ENCODE measurements around the gene MAP7.
"Not testable (repeated sequence)": the region's sequence is repeated elsewhere in the genome, so short reads cannot be mapped to it uniquely, and the experiment has no call there.

The MAP7 gene

DNA sequence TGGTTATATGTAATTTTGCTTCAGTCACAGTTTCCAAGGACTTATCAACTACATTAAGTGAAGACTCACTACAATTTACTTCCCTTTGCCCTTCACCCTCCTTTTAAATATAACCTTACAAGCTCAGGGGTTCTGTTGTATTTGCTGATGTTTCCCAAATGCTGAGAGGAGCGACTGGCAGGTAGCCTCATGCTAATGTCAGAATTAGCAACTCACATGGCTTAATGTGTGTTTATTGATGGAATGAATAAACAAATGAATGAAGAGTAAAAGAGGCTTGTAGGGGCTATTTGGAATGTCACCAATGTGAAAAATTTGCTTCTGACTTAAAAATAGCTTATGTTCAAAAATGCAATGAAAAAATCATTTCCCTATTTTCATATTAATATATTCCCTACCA is 41.4 kb upstream of the MAP7 start:
- DNase-seq (ENCODE audit: low spot score): no peak
- TF ChIP-seq, protein P1, sequence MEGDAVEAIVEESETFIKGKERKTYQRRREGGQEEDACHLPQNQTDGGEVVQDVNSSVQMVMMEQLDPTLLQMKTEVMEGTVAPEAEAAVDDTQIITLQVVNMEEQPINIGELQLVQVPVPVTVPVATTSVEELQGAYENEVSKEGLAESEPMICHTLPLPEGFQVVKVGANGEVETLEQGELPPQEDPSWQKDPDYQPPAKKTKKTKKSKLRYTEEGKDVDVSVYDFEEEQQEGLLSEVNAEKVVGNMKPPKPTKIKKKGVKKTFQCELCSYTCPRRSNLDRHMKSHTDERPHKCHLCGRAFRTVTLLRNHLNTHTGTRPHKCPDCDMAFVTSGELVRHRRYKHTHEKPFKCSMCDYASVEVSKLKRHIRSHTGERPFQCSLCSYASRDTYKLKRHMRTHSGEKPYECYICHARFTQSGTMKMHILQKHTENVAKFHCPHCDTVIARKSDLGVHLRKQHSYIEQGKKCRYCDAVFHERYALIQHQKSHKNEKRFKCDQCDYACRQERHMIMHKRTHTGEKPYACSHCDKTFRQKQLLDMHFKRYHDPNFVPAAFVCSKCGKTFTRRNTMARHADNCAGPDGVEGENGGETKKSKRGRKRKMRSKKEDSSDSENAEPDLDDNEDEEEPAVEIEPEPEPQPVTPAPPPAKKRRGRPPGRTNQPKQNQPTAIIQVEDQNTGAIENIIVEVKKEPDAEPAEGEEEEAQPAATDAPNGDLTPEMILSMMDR (IDR thresholded peaks at IDR 0.05; ENCODE audit: extremely low read depth, missing control alignments): no peak

DNA sequence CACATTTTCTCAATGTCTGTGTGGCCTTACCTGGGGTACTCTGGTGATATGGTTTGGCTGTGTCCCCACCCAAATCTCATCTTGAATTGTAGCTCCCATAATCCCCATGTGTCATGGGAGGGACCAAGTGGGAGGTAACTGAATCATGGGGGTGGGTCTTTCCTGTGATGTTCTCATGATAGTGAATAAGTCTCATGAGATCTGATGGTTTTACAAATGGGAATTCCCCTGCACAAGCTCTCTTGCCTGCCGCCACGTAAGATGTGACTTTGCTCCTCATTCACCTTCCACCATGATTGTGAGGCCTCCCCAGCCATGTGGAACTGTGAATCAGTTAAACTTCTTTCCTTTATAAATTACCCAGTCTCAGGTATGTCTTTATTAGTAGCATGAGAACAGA is 40.6 kb upstream of the MAP7 start:
- not testable (repeated sequence) for DNase-seq (ENCODE audit: low spot score)

DNA sequence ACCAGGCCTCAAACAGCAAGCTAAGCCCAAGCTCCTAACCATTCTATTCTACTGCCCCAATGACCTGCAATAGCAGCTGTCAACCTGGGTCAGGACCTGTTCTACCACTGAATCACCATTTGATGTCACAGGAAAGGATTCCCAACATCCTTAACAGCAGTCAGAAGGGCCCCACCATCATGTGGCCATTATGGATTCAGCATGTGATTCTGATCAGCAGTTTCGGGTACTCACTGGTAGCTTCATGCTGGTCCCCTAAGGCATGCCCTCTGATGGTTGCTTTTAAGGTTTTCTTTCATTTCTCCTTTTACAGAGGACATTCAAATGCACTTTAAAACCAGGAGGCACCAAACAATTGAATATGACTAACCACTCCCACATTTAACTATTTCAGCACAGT is 37.3 kb upstream of the MAP7 start:
- no peak for DNase-seq (ENCODE audit: low spot score)
- TF ChIP-seq, protein P1 (IDR thresholded peaks at IDR 0.05; ENCODE audit: extremely low read depth, missing control alignments): no peak

DNA sequence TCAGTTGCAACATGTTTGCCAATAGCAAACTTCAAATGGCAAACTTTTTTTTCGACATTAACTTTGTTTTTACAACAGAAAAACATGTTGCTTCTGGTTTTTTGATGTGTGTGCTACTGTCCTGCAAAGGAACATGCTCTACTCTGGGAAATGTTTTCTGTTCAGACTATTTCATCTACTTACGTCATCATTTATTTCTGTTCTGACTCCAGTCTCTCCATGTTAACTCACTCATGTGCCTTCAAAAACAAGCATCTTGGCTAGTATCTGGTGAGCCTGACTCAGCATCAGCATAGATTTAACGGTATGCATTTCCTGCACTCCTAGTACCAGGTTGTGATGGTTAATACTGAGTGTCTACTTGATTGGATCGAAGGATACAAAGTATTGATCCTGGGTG is 36.1 kb upstream of the MAP7 start:
- TF ChIP-seq, protein P1 (IDR thresholded peaks at IDR 0.05; ENCODE audit: extremely low read depth, missing control alignments): no peak
- DNase-seq (ENCODE audit: low spot score): no peak

DNA sequence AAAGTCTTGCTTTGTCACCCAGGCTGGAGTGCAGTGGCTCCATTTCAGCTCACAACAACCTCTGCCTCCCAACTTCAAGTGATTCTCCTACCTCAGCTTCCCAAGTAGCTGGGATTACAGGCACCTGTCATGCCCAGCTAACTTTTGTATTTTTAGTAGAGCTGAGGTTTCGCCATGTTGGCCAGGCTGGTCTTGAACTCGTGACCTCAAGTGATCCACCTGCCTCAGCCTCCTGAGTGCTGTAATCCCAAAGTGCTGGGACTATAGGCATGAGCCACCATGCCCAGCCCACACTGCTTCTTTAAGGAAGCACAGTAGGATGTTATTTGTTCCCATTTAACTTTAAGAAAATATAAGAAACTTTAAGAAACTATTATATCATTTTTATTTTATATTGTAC is 35.3 kb upstream of the MAP7 start:
- DNase-seq (ENCODE audit: low spot score): not testable (repeated sequence)

DNA sequence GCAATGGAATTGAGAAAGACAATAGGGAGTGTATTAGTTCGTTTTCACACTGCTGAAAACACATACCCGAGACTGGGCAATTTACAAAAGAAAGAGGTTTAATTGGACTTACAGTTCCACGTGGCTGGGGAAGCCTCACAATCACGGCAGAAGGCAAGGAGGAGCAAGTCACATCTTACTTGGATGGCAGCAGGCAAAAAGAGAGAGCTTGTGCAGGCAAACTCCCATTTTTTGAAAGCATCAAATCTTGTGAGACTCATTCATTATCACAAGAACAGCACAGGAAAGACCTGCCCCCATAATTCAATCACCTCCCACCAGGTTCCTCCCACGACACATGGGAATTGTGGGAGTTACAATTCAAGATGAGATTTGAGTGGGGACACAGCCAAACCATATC is 34.1 kb upstream of the MAP7 start:
- DNase-seq (ENCODE audit: low spot score): not testable (repeated sequence)

DNA sequence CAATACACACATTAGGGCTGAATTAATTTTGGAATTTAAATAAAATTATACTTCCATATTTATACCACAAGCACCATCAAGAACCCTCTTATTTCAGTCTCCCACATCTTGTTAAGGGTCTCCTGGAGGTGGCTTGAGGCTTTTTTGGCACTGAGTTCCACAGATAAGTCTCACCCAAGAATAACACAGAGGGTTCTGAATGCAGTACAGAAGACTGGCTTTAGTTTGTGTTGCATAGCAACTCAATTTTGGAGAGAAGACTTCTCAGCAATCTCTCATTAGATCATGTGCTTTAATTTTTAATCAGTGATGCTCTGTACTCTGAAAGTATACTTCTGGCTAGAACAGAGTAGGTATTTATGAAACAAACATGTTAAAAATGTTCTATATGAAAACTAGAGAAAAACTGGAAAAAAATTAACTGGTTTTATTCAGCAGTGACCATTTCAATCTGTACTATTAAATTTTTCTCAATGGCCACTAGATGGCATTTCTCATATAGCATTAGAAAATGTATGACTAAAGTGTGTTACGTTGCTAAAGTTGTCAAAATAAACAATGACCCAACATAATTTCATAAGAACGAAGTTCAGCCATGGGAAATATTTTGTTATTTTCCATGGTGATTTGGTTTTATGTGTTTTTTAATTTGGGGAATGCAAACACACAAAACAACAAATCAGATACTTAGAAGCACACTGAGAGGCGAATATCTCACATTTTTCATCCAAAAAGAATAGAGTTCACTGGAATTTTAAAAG is 32.7 kb upstream of the MAP7 start:
- no peak for DNase-seq (ENCODE audit: low spot score)
- TF ChIP-seq, protein P1 (IDR thresholded peaks at IDR 0.05; ENCODE audit: extremely low read depth, missing control alignments): no peak

DNA sequence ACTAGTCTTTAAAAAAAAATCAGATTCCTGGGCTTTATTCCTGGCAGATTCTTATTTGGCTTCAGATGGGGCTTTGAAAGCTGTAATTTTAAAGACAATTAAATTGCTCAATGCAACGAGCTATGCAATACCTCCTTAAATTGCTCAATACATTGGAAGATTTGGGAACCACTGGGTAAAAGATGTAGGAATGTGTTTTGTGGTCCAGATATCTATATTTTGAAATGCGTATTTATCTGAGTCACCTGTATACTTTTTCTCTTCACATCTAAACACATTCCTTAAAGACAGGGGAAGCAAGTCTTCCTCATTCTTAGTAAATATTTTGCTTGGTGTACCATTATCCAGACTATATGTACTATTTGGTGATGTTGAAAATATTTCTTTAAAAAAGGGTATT is 29.6 kb upstream of the MAP7 start:
- no peak for DNase-seq (ENCODE audit: low spot score)
- TF ChIP-seq, protein P1 (IDR thresholded peaks at IDR 0.05; ENCODE audit: extremely low read depth, missing control alignments): no peak

DNA sequence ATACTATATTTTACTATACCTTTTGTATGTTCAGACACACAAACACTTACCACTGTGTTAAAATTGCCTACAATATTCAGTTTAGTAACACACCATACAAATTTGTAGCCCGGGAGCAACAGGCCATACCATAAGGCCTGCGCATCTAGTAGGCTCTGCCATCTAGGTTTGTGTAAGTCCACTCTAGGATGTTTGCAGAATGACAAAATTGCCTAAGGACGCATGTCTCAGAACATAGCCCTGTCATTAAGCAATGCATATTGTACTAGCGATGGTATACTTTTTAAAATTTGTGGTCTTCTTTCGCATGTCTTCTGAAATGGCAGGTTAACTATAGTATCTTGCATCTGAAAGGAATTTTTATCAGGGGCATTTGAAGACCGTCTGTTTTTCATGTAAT is 26.6 kb upstream of the MAP7 start:
- TF ChIP-seq, protein P1 (IDR thresholded peaks at IDR 0.05; ENCODE audit: extremely low read depth, missing control alignments): no peak
- DNase-seq (ENCODE audit: low spot score): no peak
